ENCODE results near the gene JCHAIN. TPM values are rescaled to one million over a fixed set of nuclear protein-coding genes. Genes with fewer than 3 reads are reported as not detected.
"Not testable (repeated sequence)": the region's sequence is repeated elsewhere in the genome, so short reads cannot be mapped to it uniquely, and the experiment has no call there.

The JCHAIN gene
- total RNA-seq, 1 experiment from 2014 or later = not detected

GRCh38 chr4:70700712-70701111, 34.4 kb upstream of the JCHAIN start:
- DNase-seq (ENCODE audit: low read depth, low spot score) = no peak
- in situ Hi-C loops (cut with HindIII; ENCODE audit: low pct_unique_long_range_greater_than_20kb, low sequenced_read_pairs) = no loop called here

GRCh38 chr4:70698435-70698834, 32.1 kb upstream of the JCHAIN start:
- in situ Hi-C loops (cut with HindIII; ENCODE audit: low pct_unique_long_range_greater_than_20kb, low sequenced_read_pairs); DNase-seq (ENCODE audit: low read depth, low spot score): not testable (repeated sequence)

- DNase-seq (ENCODE audit: low read depth, low spot score); in situ Hi-C loops (cut with HindIII; ENCODE audit: low pct_unique_long_range_greater_than_20kb, low sequenced_read_pairs): not testable (repeated sequence)
These were observed 28.3 kb upstream of the JCHAIN start for GRCh38 chr4:70694633-70695032.

DNA sequence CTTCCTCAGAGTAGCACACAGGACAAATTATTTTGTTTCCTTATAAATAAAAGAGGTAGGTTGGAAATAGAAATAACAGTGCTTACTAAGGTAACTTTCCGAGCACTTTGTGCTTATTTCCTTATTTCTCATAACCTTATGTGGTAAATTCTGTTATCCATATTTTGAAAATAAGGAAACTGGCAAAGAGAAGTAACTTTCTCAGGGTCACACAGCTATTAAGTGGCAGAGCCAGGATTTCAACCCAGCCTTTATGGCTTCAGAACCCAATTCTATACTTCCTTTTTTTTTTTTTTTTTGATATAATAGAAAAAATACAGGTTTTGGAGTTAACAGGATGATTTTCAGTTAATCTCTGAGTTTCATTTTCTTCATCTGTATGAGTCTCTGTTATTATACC, 25.4 kb upstream of the JCHAIN start:
- DNase-seq (ENCODE audit: low read depth, low spot score) = no peak
- in situ Hi-C loops (cut with HindIII; ENCODE audit: low pct_unique_long_range_greater_than_20kb, low sequenced_read_pairs) = no loop called here

DNA sequence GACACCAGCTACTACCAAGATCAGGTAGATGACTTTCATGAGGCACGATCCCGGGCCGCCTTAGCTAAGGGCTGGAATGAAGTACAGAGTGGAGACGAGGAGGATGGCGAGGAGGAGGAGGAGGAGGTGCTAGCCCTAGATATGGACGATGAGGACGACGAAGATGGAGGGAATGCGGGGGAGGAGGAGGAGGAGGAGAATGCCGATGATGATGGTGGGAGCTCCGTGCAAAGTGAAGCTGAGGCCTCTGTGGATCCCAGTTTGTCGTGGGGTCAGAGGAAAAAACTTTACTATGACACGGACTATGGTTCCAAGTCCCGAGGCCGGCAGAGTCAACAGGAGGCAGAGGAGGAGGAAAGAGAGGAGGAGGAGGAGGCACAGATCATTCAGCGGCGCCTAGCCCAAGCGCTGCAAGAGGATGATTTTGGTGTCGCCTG, 22.5 kb upstream of the JCHAIN start:
- no peak for DNase-seq (ENCODE audit: low read depth, low spot score)
- in situ Hi-C loops (cut with HindIII; ENCODE audit: low pct_unique_long_range_greater_than_20kb, low sequenced_read_pairs) = no loop called here

DNA sequence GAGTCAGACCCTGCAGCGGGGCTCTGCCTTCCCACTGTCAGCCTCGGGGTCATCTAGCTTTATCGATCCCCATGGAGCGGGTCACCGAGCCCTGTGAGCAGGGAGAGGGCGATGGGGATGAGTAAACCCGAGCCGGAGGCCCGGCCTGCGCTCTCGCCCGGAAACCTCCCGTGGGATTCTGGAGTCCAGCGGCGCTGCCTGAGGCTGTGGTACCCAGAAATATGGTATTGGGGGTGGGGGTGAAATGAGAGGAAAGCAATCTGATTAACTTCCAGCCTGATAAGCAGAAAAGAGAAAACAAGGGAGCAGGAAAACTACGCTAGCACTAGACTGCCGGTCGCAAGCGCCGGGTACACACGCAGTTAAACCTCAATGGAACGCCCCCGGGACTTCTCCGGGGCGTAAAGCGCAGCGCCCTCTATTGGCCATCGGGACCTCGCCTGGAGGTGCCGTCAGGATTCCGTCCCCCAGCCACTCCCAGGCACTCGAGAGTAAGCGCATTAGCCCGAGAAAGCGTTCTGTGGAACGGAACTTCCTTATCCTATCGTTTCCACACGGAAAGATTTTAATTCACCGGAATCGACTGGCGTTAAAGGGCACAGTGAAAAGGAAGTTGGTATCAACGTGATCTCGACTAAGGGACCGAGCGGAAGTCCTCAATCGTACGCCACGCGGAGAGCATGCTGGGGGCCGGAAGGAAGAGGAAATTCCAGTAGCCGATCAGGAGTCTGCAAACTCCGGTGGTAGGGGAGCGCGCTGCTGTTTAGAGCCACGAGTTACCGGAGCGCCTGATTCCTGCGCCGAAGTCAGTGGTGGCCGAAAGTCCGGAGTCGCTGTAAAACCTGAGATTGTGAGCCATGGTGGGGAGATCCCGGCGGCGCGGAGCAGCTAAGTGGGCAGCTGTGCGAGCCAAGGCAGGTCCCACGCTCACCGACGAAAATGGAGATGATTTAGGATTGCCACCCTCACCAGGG, 21.8 kb upstream of the JCHAIN start, which contains the start of gene UTP3:
UTP3 (plus strand) TSS at position 712 of the 974 bp plus-strand sequence; CDS start at position 858, 146 bp downstream.
- peak; percentile 98 for DNase-seq (ENCODE audit: low read depth, low spot score)
- in situ Hi-C loops (cut with HindIII; ENCODE audit: low pct_unique_long_range_greater_than_20kb, low sequenced_read_pairs) = no loop called here

DNA sequence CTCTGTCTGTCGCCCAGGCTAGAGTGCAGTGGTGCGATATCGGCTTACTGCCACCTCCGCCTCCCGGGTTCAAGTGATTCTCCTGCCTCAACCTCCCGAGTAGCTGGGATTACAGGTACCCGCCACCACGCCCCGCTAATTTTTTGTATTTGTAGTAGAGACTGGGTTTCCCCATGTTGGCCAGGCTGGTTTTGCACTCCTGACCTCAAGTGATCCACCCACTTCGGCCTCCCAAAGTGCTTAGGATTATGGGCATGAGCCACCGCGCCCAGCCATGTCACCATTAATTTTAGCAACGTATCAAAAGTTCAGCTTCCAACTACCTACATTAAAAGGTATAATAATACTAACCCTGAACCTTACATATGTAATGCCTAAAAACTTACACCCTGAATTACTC, 21.1 kb upstream of the JCHAIN start:
- no peak for DNase-seq (ENCODE audit: low read depth, low spot score)
- in situ Hi-C loops (cut with HindIII; ENCODE audit: low pct_unique_long_range_greater_than_20kb, low sequenced_read_pairs) = no loop called here

DNA sequence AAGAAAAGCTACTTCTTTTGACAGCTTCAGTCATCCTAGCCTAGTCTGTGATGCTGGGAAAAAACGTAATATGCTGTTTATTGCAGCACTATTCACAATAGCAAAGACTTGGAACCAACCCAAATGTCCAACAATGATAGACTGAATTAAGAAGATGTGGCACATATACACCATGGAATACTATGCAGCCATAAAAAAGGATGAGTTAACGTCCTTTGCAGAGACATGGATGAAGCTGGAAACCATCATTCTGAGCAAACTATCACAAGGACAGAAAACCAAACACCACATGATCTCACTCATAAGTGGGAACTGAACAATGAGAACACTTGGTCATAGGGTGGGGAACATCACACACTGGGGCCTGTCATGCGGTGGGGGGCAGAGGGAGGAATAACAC, 15.8 kb upstream of the JCHAIN start:
- DNase-seq (ENCODE audit: low read depth, low spot score); in situ Hi-C loops (cut with HindIII; ENCODE audit: low pct_unique_long_range_greater_than_20kb, low sequenced_read_pairs): not testable (repeated sequence)

DNA sequence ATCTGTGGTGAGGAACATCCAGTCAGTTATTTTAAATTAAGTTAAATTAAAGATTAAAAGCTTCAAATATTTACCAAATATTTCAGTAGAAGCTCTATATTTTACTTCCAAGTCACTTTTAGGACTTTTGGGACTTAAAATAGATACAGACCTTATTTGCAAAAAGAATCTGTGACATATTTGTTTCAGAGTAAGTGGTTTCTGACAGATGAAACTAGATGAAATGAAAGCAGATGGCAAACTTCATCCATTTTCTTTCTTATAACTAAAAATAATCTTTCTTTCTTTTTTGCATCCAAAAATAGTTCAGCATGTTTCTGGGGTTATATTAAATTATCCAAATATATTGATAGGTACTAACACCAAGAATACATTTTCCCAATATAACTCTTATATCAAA, 15.4 kb upstream of the JCHAIN start:
- in situ Hi-C loops (cut with HindIII; ENCODE audit: low pct_unique_long_range_greater_than_20kb, low sequenced_read_pairs) = no loop called here

DNA sequence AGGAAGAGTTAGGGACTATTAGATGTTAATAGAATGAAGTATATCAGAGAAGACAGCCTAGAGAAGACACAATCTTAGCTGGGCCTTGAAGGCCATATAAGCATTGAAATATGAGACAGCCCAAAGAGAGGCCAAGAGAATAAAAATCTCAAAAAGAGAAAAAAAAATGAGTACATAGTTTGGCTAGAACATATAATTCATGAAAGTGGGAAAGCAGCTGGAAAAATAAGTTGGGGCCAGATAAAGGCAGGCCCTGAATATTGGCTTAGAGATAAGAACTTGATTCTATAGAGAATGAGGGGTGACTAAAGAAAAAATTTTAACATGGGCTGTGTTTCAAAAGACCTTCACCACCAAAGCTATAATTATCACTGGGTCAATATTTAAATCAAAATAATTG, 14.6 kb upstream of the JCHAIN start:
- in situ Hi-C loops (cut with HindIII; ENCODE audit: low pct_unique_long_range_greater_than_20kb, low sequenced_read_pairs) = no loop called here

More for the DNA sequence above, 15.4 kb upstream of the JCHAIN start:
- DNase-seq (ENCODE audit: low read depth, low spot score) = no peak

DNA sequence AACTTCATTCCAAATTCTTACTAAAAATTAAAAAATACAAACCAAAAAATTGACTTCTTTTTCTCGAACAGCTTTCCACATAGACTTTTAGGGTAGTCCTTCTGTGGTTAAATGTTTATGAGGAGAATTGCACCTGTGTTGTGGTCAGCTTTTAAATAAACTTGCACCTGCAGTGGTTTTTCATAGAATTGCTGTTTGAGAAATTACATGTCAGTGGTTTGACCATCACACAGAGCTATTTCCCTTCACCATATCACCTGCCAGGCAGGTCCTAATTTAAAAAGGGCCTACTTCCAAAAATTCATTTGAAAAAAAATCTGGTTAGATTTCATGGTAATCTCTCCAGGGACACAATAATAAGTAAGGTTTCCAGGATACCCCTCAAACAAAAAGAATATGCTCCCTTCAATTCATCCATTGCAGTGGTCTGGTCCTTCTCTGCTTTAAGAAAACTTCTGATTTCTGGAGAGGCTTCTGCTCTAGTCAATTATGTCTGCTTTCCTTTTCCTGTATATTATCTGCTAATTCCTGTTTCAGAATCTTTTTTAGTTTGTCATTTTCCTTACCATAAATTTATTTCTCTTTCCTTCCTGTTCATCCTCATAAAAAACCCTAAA, 12.2 kb upstream of the JCHAIN start:
- in situ Hi-C loops (cut with HindIII; ENCODE audit: low pct_unique_long_range_greater_than_20kb, low sequenced_read_pairs) = no loop called here
- no peak for DNase-seq (ENCODE audit: low read depth, low spot score)

More for the DNA sequence above, 14.6 kb upstream of the JCHAIN start:
- no peak for DNase-seq (ENCODE audit: low read depth, low spot score)

DNA sequence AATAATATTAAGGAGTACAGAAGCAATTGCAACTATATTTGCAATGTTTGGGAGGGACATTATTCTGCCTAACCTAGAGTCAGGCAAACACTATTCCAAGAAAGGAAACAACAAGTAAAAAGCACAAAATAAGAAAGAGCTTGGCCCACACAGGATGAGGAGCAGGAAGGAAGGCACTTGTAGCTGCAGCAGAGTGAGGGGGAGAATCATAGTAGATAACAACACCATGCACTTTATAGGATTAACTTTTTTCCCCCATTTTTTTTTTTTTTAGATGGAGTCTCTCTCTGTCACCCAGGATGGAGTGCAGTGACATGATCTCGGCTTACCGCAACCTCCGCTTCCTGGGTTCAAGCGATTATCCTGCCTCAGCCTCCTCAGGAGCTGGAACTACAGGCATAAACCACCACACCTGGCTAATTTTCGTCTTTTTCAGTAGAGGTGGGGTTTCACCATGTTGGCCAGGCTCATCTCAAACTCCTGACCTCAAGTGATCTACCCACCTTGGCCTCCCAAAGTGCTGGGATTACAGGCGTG, 10.3 kb upstream of the JCHAIN start:
- in situ Hi-C loops (cut with HindIII; ENCODE audit: low pct_unique_long_range_greater_than_20kb, low sequenced_read_pairs) = no loop called here
- no peak for DNase-seq (ENCODE audit: low read depth, low spot score)

- in situ Hi-C loops (cut with HindIII; ENCODE audit: low pct_unique_long_range_greater_than_20kb, low sequenced_read_pairs) = no loop called here
- no peak for DNase-seq (ENCODE audit: low read depth, low spot score)
These were observed 8.4 kb upstream of the JCHAIN start for GRCh38 chr4:70674731-70675130.

GRCh38 chr4:70674191-70674590, 7.9 kb upstream of the JCHAIN start:
- no peak for DNase-seq (ENCODE audit: low read depth, low spot score)
- in situ Hi-C loops (cut with HindIII; ENCODE audit: low pct_unique_long_range_greater_than_20kb, low sequenced_read_pairs) = no loop called here

- no peak for DNase-seq (ENCODE audit: low read depth, low spot score)
- in situ Hi-C loops (cut with HindIII; ENCODE audit: low pct_unique_long_range_greater_than_20kb, low sequenced_read_pairs) = no loop called here
These were observed 4.8 kb upstream of the JCHAIN start for GRCh38 chr4:70671091-70671490.

GRCh38 chr4:70670332-70671014, 4.2 kb upstream of the JCHAIN start:
- in situ Hi-C loops (cut with HindIII; ENCODE audit: low pct_unique_long_range_greater_than_20kb, low sequenced_read_pairs) = no loop called here
- no peak for DNase-seq (ENCODE audit: low read depth, low spot score)

DNA sequence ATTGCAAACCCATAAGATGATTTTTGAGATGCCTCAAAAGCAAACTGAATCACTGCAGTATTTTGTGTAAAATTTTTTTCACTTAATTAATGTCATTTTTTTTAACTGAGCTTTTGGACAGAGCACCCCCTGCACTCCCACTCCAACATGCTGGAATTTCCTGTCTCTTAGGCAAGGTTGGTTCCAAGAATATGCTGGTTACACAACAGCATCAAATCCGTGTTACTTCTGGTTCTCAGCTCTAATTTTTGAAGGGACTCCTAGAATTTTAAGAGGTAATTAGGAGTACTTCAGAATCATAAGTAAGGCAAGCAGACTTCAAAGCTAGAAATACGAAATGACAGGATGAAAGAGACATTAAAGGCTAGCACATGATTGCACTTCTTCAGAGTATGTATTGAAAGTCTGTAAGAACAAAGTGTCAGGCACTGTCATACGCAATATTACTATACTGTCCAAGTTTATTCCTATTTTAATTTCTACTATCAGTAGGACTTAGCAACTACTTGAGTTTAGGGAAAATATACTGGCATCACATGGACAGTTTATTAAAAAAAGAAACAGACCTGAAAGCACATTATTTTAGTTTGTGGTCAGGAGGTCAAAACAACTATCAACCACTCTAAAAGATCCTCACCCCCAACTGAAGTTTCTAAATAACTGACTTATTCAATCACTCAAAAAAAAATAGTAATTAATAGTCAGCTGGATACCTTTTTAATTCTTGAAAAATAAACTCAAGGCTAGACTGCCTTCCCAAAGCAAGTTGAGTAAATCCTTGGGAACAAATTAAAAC, 1.6 kb upstream of the JCHAIN start:
- DNase-seq (ENCODE audit: low read depth, low spot score) = no peak
- in situ Hi-C loops (cut with HindIII; ENCODE audit: low pct_unique_long_range_greater_than_20kb, low sequenced_read_pairs) = no loop called here

All from SK-MEL-5 (cell line).